ENCODE results near the gene CSTB.

DNA sequence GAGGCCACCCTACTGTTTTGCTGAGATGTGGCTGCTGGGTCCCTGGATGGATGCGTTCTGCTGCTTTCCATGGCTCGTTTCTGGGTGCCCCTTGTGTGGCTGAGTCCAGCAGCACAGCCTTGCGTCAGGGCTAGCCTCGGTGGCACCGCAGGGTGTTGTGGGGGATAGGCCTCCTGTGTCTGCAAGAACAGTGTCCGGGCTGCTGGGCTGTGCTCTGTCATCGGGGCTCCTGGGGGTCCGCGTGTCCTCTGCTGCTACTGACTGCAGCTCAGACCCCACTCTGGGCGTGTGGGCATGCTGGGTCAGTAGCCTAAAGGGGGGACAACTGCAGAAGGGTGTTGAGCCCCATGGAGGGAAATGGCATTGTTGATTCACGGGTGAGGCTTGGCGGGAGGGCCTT, 18.2 kb upstream of the CSTB start:
- TF ChIP-seq, protein P1, sequence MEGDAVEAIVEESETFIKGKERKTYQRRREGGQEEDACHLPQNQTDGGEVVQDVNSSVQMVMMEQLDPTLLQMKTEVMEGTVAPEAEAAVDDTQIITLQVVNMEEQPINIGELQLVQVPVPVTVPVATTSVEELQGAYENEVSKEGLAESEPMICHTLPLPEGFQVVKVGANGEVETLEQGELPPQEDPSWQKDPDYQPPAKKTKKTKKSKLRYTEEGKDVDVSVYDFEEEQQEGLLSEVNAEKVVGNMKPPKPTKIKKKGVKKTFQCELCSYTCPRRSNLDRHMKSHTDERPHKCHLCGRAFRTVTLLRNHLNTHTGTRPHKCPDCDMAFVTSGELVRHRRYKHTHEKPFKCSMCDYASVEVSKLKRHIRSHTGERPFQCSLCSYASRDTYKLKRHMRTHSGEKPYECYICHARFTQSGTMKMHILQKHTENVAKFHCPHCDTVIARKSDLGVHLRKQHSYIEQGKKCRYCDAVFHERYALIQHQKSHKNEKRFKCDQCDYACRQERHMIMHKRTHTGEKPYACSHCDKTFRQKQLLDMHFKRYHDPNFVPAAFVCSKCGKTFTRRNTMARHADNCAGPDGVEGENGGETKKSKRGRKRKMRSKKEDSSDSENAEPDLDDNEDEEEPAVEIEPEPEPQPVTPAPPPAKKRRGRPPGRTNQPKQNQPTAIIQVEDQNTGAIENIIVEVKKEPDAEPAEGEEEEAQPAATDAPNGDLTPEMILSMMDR (tag by site-specific recombination; IDR thresholded peaks at IDR 0.05), result no peak
- TF ChIP-seq ZNF837 (tag by site-specific recombination; IDR thresholded peaks at IDR 0.05), result no peak
- no peak for TF ChIP-seq MEIS1 (CRISPR knock-in tag; IDR thresholded peaks at IDR 0.05; ENCODE audit: borderline replicate concordance)
- TF ChIP-seq, protein P2, sequence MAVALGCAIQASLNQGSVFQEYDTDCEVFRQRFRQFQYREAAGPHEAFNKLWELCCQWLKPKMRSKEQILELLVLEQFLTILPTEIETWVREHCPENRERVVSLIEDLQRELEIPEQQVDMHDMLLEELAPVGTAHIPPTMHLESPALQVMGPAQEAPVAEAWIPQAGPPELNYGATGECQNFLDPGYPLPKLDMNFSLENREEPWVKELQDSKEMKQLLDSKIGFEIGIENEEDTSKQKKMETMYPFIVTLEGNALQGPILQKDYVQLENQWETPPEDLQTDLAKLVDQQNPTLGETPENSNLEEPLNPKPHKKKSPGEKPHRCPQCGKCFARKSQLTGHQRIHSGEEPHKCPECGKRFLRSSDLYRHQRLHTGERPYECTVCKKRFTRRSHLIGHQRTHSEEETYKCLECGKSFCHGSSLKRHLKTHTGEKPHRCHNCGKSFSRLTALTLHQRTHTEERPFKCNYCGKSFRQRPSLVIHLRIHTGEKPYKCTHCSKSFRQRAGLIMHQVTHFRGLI (tag by site-specific recombination; IDR thresholded peaks at IDR 0.05), result no peak
- TF ChIP-seq ZNF350 (tag by site-specific recombination; IDR thresholded peaks at IDR 0.05), result no peak
- TF ChIP-seq MZF1 (tag by site-specific recombination; IDR thresholded peaks at IDR 0.05; ENCODE audit: borderline replicate concordance), result no peak
- TF ChIP-seq ZNF366 (tag by site-specific recombination; conservative IDR thresholded peaks at IDR 0.05), result no peak
- TF ChIP-seq, protein P3, sequence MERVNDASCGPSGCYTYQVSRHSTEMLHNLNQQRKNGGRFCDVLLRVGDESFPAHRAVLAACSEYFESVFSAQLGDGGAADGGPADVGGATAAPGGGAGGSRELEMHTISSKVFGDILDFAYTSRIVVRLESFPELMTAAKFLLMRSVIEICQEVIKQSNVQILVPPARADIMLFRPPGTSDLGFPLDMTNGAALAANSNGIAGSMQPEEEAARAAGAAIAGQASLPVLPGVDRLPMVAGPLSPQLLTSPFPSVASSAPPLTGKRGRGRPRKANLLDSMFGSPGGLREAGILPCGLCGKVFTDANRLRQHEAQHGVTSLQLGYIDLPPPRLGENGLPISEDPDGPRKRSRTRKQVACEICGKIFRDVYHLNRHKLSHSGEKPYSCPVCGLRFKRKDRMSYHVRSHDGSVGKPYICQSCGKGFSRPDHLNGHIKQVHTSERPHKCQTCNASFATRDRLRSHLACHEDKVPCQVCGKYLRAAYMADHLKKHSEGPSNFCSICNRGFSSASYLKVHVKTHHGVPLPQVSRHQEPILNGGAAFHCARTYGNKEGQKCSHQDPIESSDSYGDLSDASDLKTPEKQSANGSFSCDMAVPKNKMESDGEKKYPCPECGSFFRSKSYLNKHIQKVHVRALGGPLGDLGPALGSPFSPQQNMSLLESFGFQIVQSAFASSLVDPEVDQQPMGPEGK (tag by site-specific recombination; IDR thresholded peaks at IDR 0.05), result no peak
- TF ChIP-seq, protein P4, sequence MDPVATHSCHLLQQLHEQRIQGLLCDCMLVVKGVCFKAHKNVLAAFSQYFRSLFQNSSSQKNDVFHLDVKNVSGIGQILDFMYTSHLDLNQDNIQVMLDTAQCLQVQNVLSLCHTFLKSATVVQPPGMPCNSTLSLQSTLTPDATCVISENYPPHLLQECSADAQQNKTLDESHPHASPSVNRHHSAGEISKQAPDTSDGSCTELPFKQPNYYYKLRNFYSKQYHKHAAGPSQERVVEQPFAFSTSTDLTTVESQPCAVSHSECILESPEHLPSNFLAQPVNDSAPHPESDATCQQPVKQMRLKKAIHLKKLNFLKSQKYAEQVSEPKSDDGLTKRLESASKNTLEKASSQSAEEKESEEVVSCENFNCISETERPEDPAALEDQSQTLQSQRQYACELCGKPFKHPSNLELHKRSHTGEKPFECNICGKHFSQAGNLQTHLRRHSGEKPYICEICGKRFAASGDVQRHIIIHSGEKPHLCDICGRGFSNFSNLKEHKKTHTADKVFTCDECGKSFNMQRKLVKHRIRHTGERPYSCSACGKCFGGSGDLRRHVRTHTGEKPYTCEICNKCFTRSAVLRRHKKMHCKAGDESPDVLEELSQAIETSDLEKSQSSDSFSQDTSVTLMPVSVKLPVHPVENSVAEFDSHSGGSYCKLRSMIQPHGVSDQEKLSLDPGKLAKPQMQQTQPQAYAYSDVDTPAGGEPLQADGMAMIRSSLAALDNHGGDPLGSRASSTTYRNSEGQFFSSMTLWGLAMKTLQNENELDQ (tag by site-specific recombination; IDR thresholded peaks at IDR 0.05; ENCODE audit: low read depth), result no peak
